ENCODE data around the gene FMN2.

FMN2 gene

DNA sequence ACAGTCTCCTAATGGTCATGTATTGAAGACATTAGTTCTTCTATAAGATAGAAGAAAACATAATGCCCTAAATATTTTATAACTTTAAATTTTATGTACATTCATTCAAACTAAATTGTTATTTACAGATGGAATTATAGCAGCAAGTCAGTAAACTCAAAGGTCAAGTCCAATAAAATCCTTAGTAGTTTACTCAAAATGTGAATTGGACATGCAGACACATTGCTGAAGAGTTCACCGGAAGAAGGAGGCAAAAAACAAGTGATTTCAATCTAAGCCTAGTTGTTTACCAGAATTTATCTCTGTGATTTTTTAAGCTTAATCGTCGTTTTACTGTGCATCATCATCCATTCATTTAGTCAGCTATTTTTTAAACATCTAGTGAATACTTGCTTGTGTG is 370.6 kb downstream of the FMN2 start:
- DNase-seq = no peak

DNA sequence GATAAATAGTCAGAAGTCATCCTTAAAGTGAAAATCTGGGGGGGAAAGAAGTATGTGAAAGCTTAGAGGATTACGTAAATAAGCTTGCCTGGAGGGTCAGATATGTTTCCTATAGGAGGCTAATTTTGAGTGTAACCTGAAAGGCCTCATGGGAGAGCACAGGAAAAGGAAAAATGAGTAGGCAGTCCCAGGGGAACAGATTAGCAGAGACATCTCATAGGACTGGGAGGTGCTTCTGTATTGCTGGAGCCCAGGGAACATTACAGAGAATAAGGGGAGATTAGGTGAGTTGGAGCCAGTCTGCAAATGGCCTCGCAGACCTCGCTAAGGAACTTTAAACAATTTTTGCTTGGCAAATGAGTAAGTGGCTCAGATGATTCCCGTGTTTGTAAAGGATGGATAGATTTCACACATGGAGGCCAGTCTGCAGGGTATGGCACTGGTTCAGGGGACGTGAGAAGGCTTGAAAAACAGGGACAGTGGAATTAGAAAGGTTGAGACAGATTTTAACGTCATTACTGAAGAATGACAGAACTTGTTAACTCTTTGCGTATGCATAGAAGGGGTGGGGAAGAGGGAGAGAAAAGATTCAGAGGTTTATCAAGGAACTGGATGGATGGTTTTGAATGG is 371.2 kb downstream of the FMN2 start:
- no peak for DNase-seq

DNA sequence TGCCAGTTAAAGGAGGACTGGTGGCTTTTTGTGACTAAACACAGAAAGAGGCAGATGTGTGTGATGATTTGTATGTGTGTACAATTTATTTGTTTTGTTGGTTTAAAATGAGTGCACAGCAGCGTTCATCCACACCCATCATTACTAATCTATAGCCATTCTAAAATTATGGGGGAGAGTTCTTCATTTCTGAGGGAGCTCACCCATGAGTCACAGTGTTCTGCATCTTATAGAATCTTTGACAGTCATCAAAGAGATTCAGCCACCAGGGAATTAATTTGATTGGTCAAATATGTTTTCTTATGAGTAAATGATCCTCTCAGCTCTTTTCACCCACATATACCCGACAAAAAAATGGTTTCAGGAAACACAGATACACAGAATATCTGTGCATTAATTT is 372.4 kb downstream of the FMN2 start:
- no peak for DNase-seq

DNA sequence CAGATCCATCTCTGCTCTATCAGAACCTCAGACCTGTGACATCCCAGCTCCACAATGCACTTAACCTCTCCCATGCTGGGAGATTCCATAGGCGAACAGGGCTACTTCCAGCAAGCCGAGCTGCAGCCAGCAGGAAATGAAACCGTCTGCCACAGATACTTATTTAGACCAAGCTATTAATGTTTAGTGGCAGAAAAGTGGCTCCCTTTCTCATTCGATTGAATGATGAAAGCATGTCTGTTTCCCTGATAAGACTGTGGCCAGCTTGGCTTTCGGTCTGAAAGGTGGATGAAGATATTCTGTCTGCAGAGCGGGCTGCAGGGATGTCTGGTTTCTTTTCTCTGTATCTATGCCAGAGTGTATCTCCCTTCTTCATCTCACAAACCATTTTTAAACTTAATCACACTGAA is 373.9 kb downstream of the FMN2 start:
- DNase-seq = no peak

DNA sequence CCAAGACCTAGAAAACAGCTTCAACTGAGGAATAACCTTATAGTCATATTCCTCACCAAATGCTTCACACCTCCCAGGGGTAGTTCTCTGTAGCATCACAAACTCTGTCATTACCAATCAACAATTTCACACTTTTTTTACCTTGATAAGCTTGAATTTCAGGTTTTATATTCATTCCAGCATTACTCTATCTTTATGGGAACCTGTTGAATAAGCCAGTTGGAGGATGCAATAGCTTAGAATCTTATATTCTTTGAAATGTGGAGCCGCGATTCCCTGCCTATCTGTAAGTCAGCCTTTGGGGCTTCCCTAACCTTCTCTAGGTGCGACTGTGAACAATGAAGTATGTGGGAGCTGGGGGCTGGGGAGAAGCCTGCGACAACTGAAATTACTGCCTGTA is 374.8 kb downstream of the FMN2 start:
- no peak for DNase-seq

DNA sequence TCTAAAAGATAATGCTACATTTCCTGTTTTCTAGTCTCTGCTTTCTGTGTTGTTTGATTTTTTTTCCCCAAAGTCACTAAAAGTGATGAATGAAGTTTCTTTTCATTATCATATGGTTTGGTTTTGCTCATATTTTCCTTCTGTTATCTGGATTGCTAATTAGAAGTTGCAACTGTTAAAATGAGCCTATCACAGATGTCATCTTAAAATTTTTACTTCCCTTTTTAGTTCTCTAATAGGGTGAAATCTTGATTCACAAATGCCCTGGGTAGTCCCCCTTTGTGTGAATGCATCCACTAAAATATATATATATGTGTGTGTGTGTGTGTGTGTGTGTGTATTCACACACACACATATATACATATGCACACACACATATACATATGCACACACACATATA is 376.2 kb downstream of the FMN2 start:
- DNase-seq = no peak

DNA sequence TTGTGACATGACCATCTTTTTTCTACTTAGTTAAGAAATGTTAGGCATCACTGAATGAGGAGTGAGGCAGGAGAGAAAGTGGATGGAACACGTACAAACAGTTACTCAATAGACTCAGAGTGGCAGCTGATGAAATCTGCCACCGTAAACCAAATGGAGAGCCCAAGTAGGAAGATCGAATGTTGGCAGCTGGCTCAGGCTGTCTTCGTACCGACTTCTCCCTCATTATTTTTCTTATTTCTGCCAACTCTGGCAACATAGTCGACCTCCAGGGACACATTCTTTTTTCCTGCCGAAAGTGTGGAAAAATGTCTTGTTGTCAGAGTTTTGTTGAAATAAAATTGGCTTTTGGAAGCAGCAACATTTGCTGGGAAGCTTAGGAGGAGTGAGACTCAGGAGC is 377.0 kb downstream of the FMN2 start:
- no peak for DNase-seq

DNA sequence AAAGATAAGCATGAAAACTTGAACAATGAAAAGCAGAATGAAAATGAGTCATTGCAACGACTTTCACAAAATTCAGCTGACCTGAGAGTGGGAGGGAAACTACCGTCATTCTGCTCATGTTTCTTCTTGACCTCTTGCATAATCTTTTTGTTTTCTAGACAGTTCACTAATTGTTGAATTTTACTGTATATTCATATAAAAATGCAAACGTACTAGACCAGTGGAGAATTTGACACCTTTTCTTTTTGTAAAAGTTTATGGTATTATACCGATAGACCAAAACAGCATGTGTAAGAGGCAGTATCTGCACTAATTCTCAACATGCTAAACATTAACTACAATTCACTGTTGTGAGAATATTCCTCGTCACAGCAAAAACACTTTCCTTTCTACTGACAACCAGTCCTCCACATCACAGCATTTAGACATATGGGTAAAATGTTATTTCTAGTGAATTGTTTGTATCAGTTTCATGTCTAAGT is 382.5 kb downstream of the FMN2 start:
- no peak for DNase-seq

DNA sequence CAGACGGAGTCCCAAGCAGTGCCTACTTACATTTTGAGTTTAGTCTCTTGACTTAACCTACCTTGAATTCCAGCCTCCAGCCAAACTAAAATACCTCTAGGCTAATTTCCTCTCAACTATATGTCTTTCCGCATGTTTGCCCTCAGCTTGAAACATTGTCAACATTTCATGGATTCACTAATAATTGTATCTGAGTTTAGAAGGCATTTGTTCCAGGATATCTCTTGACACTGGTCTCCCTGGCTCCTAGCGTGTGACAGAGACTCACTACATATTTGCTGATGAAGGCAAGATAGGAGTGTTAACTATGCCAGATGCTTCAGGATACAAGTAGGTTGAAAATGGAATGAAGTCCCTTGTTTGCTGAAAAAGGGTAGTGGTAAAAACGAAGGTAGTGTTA is 384.1 kb downstream of the FMN2 start:
- DNase-seq = no peak

DNA sequence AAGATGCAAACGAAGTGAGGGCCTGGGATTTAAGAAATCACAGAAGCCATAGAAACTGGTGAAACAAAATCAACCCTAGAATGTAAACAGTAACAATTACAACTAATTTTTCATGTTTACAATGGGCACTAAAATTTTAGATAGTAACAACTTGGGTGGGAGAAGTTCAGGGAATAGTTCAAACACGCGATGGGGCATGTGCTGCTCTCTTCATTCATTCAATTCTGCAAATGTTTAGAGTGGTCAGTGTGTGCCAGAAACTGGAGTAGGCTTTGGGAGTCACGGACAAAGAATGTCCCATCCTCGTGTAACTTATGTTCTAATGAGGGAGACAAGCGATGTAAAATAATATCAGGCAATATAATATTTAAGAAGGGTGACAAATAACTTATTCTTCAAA is 386.9 kb downstream of the FMN2 start:
- no peak for DNase-seq

DNA sequence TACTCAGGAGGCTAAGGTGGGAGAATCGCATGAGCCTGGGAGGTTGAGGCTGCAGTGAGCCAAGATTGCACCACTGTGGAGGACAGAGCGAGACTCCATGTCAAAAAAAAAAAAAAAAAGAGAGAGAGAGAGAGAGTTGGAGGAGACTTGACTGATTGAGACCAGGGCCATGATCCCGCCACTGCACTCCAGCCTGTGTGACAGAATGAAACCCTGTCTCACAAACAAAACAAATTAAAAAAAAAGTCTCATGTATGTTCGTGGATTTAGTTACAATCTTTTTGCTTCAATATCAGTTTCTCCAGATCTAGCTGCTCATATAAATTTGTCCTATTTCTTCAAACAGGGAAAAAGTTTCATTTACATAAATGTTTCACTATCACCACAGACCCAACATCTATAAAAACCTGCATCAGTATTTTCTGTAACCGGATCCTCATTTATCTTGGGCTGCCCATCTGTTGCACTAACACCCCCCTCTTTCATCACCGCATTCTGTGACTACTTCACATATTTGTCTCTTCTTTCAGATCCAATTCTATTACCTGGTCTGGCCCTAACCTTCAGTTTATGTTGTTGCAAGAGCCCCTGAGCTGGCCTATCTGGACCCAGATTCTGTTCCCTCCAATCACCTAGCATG is 393.2 kb downstream of the FMN2 start:
- no peak for DNase-seq

DNA sequence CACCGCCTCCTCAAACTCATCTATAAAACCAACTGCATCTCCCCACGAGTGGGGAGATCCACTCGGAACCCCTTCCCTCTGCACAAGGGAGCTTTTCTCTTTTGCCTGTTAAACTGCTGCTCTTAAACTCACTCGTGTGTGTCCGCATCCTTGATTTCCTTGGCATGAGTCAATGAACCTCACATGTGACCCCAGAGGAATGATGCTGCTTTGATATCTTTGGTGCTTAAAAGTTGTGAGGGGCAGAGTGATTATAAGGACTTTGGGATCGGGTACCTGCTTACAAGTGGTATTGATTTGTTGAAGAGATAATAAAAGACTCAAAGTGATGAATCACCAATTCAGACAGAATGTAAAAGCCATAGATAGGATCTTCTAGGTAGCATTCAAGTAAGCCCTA is 394.9 kb downstream of the FMN2 start:
- no peak for DNase-seq

DNA sequence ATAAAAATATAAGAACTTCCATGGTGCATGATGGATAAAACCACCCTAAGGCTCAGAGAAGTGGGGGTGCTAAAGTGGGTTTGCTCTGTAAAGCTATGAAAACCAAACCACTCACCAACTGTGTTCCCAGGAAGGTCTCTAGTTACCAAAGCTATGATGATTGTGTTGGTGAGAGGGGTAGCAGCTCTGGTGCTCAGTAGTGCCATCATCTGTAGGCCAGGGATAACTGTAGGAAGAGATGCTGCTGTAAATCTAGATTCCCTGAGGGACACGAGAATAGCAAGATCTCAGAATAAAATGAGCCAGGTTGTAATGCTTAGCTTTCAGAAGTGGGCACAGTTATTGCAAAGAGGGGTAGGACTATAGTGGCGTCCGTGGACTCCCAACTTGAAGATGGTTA is 395.8 kb downstream of the FMN2 start:
- no peak for DNase-seq

DNA sequence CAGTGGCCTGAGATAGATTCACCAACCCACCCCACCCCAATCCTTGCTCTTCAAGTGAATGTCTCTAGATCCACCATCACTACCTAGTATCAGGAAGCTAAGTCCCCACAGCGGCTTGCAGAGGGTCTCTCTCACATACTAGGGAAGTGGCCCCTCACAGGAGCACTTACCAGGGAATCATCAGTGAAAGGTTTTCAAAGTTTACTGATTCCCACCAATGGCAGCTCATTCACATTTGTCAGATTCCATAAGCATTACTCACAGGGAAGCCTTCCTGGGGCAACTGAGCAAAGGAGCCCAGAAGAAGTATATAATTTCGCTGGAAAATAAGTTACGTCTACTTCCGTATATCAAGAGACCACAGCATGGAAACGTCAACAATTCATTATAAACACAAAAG is 399.5 kb downstream of the FMN2 start:
- no peak for DNase-seq

DNA sequence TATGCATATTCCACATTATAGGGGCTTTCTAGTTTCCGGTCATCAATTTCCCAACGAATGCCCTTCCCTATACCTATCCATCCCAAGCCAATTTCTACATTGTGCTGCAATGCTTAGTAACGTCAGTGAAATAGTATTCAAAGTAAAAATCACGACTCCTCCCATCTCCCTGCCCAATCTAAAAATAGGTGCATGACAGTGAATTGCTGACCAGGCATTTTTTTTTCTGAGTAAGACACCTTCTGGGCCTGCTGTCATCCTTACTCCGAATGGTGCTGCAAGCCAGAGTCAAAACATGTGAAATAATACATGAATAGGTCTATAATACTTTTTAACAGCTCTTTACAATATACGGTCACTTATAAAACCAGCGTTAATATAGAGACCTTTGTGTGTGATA is 400.1 kb downstream of the FMN2 start:
- DNase-seq = no peak

DNA sequence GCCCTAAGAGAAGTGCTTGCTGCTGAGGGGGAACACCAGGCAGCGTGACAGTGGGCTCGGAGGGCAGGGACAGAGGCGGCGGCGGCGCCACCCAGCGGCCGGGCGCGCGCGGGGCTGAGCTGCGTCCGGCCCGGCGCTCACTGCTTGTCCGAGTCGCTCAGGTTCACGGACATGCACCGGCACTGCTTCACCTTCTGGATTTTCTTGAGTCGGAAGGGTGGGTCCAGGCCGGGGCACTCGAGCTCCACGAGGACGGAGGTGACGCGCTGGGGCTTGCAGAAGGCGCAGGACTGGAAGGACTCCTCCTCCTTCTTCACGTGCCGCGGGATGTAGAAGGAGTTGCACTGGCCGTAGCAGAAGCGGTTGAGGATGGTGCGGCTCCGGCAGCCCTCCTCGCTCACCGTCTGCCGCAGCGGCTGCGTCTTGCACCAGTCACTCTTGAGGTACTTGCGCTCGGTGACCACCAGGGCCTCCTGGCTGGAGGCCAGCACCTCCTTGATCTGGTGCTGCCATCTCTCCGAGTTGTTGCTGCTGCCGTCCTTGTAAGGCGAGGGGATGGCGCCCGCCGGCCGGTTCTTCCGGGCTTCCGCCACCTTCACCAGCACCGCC is 401.3 kb downstream of the FMN2 start:
- no peak for DNase-seq

DNA sequence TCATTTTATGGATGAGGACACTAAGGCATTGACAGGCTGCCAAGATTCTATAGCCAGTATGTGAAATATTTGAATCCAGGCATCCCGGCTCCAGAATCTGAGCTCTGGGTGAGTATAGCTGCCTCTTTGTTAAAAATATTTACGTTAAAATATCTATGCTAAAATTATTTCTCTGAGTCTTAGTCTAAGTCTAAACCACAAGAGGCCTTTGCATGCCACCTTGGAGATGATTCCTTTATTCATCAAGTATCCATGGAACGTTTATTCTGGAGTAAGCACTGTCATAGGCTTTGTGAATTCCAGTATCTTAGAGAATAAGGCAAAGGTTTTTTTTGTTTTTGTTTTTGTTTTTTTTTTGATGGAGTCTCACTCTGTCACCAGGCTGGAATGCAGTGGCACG is 403.9 kb downstream of the FMN2 start:
- DNase-seq = no peak

DNA sequence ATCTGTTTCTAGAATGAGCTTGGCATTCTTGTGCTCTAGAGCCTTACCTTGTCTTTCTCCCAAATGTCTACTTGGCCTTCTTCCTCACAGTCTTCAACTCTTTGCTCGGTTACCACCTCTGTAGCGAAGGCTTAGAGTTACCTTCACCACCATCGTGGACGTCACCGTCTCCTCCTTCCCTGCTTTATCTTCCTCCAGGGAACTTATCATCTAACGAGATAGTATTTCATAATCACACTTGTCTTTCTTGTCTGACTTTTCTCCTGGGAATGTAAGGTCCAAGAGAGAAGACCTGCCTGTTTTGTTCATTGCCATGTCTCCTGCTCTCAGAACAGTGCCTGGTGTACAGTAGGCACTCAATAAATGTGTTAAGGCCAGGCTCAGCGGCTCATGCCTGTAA is 404.7 kb downstream of the FMN2 start:
- DNase-seq = no peak

DNA sequence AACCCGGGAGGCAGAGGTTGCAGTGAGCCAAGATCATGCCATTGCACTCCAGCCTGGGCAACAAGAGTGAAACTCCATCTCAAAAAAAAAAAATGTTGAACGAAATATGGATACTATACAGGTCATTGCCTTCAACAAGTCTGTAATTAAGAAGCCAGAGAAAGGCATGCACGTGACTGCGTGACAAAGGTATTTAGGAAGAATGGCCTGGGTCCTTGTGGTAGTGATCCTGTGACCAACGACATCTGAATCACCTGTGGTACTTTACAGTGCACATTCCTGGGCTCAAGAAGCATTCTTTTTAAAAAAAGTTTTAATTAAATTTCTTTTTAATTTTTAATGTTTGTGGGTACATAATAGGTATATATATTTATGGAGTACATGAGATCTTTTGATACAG is 405.3 kb downstream of the FMN2 start:
- DNase-seq = no peak

DNA sequence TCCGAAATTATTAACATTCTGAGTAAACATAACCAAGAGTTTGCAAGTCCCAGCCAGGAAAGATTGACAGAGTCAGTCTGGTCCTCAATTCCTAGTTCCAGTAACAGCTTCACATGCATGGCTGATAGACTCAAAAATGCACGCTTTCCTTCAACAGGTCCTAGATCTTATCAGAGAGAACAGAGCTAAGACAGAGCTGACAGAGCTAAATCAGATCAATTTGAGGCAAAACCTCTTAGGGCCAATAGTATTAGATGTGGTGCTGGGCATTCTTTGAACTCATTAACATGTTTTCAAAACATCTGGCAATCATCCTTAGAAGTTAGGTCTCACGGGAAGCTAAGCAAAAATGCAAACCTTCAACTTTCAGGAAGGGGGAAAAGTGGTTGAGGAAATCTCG is 406.2 kb downstream of the FMN2 start:
- no peak for DNase-seq

DNA sequence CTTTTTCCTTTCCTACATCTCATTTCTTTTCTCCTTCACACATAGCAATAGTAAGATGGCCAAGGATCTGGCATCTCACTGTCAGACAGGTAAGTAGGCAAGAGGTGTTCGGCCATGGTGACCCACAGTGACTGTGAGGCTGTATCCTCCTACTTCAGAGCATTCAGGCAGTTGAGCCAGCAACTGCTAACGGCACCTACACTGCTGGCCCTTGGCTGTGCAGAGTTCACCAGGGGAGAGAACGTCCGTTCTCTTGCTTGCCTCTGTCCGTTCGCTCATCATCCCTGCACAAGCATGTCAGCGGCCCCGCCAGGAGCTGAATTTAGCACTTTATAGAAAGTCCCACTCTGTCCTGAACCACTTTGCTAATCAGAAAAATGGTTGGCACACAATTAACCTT is 406.7 kb downstream of the FMN2 start:
- DNase-seq = no peak

DNA sequence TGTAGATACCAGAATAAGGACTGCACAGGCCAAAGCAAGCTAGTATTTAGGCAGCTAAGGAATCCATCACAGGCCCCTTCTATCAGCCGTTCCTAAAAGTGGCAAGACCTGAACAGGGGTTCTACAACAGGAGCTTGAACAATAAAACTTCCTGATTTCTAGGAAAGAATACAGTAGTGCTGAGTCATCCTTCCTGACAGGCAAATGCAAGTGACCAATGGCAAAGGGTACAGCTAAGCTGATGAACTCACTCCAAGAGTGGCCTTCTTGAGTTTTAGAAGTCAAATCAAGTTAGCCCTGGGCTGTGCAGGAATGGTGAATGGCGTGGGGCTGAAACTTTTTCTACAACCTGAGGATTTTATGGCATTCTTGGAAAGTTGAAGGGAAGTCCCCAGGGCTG is 407.3 kb downstream of the FMN2 start:
- DNase-seq = no peak

DNA sequence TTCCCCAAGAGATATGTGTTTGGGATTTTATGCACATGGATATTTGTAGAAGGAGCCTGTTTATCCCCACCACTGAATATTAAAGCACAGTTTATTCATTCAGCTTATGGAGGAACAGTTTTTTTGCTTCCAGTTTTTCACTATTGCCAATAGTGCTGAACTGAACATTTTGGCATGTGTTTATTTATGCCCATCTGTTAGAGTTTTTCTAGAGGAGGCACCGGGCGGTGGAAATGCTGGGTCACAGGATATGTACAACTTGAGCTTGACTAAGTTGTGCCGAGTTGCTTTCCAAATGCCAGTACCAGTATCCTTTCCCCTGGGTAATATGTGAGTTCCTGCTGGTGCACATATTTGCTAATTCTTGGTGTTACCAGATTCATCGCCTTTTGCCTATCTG is 409.0 kb downstream of the FMN2 start:
- no peak for DNase-seq

DNA sequence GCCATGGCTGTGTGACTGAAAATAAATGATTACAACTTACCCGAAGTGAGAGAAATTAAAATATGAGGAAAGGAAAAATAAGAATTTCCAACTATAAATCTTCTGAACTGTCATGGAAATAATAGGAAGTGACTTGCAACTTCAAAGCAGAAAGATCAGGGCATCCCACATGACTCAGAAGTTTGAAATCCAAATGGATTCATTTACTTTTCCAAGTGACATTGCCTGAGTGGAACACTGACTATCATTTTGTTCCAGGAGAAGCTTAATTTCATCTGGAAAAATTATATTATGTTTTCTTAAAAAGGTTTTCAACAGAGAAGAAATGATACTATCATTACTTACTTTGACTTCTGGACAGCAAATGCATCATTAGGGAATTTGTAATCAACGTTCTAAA is 409.4 kb downstream of the FMN2 start:
- no peak for DNase-seq

DNA sequence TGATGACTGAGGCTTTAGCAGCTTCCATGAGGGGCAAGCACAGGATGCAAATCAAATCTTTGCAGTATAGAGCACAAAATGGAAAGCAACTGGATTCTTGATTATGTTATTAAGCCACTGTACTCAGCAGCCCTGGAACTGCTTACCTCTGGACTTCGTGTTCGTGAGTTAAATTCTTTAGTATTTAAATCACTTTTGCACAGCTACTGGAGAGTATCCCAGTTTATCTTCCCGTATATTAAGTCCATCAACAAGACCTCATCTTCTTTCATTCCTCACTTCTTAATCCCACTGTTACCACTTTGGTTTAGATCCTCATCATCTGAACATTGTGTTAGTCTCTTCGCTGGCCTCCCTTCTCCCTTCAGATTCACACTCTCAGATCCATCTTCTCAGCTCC is 411.4 kb downstream of the FMN2 start:
- no peak for DNase-seq

Data from NCI-H2029 (cell line).